Activated B cell treated with CpG ODN at 0.5 μM for 24 hours (primary cell): Measurements from ENCODE around the gene CTBS. TPM values are rescaled to one million over a fixed set of nuclear protein-coding genes. Genes with fewer than 3 reads are reported as not detected.

Source experiments
- ATAC-seq: fragments of 200-7000 bp; cut with Tn5 transposase; one replicate; pipeline ENCODE4 v1.10.0; 2021; ENCODE audit warnings: low read depth, mild to moderate bottlenecking, moderate library complexity
- CTCF ChIA-PET: fragments of 350-600 bp; sonication (Branson Sonifier 250); formaldehyde crosslinking; loops from one replicate; lab custom pipeline; 2021; ENCODE audit warnings: antibody characterized with exemption; lab: Charles Lee
- POLR2A ChIA-PET: fragments of 350-600 bp; sonication (Branson Sonifier 250); formaldehyde crosslinking; loops from one replicate; lab custom pipeline; 2021; ENCODE audit warnings: antibody characterized with exemption; lab: Charles Lee
- DNase-seq: peaks from one replicate; pipeline ENCODE4 v3.0.0; 2022
- H3K27ac Mint-ChIP-seq: one replicate; pipeline ENCODE4 v1.8.0; 2020; ENCODE audit warnings: mixed read lengths
- H3K27me3 Mint-ChIP-seq: one replicate; pipeline ENCODE4 v1.8.0; 2021; ENCODE audit warnings: mixed read lengths
- H3K36me3 Mint-ChIP-seq: one replicate; pipeline ENCODE4 v1.8.0; 2021; ENCODE audit warnings: low read depth, mixed read lengths
- H3K4me1 Mint-ChIP-seq: one replicate; pipeline ENCODE4 v1.8.0; 2021; ENCODE audit warnings: mixed read lengths
- H3K4me3 Mint-ChIP-seq: one replicate; pipeline ENCODE4 v1.8.0; 2020; ENCODE audit warnings: mild to moderate bottlenecking, mixed read lengths
- H3K9me3 Mint-ChIP-seq: one replicate; pipeline ENCODE4 v1.8.0; 2020; ENCODE audit warnings: mixed read lengths
- intact Hi-C: fragments of 100-400 bp; cut with micrococcal nuclease; formaldehyde crosslinking; loops from one replicate; pipeline ENCODE4 v1.15.1; 2024
- total RNA-seq: library from RNA; stranded (reverse); gene quantifications from 2 replicates; pipeline ENCODE4 v1.2.3, GENCODE V29; 2022
- TF ChIP-seq, protein P1 (sequence below): fragments of 200-600 bp; IDR thresholded peaks from one replicate; pipeline ENCODE4 v1.8.0; 2022; ENCODE audit warnings: antibody characterized with exemption, mild to moderate bottlenecking

The CTBS gene
- total RNA-seq, 1 donor from 2014 or later, result 13.2 TPM

DNA sequence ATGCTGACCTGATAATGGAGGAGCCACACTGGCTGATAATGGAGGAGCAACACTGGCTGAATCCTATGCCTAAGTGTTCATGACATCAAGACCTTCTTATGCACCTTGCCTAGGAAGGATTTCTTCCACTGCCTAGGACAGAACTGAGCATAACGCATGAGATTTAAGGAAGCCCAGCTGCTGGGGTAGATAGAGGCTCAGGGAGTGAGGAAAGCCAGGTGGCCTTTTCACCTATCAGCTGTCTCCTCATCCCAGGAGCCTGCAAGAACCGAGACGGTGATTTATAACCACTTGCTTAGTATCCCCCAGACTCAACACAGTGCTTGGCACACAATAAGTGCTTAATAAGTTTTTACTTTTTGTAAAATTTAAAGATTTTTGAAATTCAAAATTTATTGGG is 7.4 kb upstream of the CTBS start:
- TF ChIP-seq, protein P1, sequence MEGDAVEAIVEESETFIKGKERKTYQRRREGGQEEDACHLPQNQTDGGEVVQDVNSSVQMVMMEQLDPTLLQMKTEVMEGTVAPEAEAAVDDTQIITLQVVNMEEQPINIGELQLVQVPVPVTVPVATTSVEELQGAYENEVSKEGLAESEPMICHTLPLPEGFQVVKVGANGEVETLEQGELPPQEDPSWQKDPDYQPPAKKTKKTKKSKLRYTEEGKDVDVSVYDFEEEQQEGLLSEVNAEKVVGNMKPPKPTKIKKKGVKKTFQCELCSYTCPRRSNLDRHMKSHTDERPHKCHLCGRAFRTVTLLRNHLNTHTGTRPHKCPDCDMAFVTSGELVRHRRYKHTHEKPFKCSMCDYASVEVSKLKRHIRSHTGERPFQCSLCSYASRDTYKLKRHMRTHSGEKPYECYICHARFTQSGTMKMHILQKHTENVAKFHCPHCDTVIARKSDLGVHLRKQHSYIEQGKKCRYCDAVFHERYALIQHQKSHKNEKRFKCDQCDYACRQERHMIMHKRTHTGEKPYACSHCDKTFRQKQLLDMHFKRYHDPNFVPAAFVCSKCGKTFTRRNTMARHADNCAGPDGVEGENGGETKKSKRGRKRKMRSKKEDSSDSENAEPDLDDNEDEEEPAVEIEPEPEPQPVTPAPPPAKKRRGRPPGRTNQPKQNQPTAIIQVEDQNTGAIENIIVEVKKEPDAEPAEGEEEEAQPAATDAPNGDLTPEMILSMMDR, result no peak
- H3K27ac Mint-ChIP-seq, result no peak overlapping the region
- H3K9me3 Mint-ChIP-seq, result peaks cover 8% of the 10 kb centered on the region
- no peaks in the 10 kb centered on the region for H3K27me3 Mint-ChIP-seq
- ChIA-PET POLR2A (interaction anchor here (5.4 kb wide), 1 partner anchor 8 kb away, joined by 49 read pairs; the partner anchor contains the start of gene CTBS), CTCF (no interaction called here)
- H3K36me3 Mint-ChIP-seq, result no peaks in the 10 kb centered on the region
- no peak for DNase-seq
- H3K4me3 Mint-ChIP-seq, result no peak overlapping the region
- no peak for ATAC-seq
- intact Hi-C loops, result loop anchor here (2.0 kb wide), 1 partner anchor 39 kb away; no protein-coding TSS in a partner anchor
- H3K4me1 Mint-ChIP-seq, result peaks cover 24% of the 10 kb centered on the region

DNA sequence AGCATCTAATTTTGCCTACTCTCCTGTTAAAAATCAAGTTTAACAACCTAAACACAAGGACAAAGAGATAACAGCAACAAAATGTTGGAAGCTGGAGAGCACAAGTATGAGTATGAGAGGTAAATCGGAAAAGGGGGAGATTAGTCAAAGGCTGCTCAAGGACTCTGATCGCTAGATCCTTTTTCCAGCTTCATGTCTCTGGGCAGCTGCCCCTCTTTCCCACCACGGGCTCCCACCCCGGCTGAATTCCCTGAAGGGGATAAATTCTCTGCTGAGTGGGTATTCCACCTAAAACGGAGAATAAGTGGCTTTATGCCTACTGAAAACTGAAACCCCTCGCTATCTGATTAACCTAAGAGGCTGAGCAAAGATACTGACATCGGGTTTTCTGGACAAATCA is 696 bp upstream of the CTBS start:
- H3K27me3 Mint-ChIP-seq, result no peaks in the 10 kb centered on the region
- H3K4me3 Mint-ChIP-seq, result peak overlapping the region; percentile 96
- ChIA-PET CTCF (interaction anchor here (3.0 kb wide), 1 partner anchor 45 kb away, joined by 16 read pairs; no protein-coding TSS in a partner anchor), POLR2A (interaction anchor here (1.1 to 3.8 kb wide), 9 partner anchors 9 to 431 kb away, joined by 5 to 113 read pairs (median 24); partner anchors contain the start of genes GNG5, PRKACB, RPF1 and SPATA1)
- TF ChIP-seq, protein P1, result no peak
- intact Hi-C loops, result loop anchor here (1.0 to 10.0 kb wide), 13 partner anchors 8 to 1130 kb away; partner anchors contain the start of genes BCL10, GNG5, PRKACB and RPF1
- no peaks in the 10 kb centered on the region for H3K9me3 Mint-ChIP-seq
- ATAC-seq, result no peak
- DNase-seq, result no peak
- H3K4me1 Mint-ChIP-seq, result peaks cover 40% of the 10 kb centered on the region
- H3K27ac Mint-ChIP-seq, result peak overlapping the region; percentile 99
- peaks cover 21% of the 10 kb centered on the region for H3K36me3 Mint-ChIP-seq

DNA sequence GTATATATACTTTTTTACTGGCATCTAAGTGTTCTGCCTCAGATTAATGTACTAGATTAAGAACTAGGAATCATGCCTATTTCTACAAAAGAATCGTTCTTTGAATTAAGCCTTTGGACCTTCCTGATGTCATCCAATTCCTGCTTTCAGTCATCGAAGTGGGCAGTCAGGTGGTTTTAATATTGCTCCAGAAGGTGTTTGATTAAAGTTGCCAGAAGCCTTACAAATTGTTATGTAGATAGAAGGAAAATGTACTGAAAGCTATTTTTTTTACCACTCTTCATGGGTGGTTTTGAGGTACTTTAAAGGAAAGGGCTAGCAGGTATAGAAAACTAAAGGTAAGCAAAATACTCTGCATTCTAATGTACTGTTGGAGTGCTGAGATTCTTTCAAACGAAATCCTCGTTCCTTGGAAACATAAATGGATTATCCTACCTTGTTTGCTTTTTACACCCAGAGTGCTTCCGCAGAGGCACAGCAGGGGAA is 716 bp downstream of the CTBS start:
- CTCF ChIA-PET, result interaction anchor here (0.7 to 3.0 kb wide), 9 partner anchors 13 to 432 kb away, joined by 3 to 16 read pairs (median 4); partner anchors contain the start of genes GNG5, PRKACB and SPATA1
- intact Hi-C loops, result loop anchor here (5.0 to 10.0 kb wide), 3 partner anchors 271 to 1131 kb away; partner anchors contain the start of genes BCL10, SAMD13 and ZNHIT6
- Mint-ChIP-seq H3K27ac (peak overlapping the region; percentile 99), H3K36me3 (peaks cover 33% of the 10 kb centered on the region), H3K4me1 (peaks cover 40% of the 10 kb centered on the region), H3K9me3 (no peaks in the 10 kb centered on the region), H3K4me3 (peak overlapping the region; percentile 96), H3K27me3 (no peaks in the 10 kb centered on the region)
- TF ChIP-seq, protein P1, result no peak
- DNase-seq (no peak), ATAC-seq (no peak)
- POLR2A ChIA-PET, result interaction anchor here (0.7 to 3.8 kb wide), 22 partner anchors 10 to 703 kb away, joined by 3 to 113 read pairs (median 6); partner anchors contain the start of genes BCL10, GNG5, PRKACB and RPF1

DNA sequence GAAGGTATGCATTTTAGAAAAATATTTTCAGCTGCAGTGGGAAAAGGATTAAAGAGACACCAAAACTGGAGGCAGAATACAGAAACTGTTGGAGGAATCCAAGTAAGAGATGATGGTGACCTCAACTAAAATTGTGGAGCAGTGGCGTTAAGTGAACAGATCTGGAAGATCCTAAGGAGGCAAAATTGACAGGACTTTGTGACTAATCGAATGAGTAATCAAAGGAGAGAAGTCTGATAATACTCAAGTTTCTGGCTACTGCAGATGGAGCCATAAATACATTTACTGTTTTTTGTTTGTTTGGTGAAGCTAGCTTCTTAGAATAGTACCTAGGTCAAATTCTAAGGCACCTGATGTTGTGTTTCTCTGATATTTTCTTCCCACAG is 3.1 kb downstream of the CTBS start:
- Mint-ChIP-seq H3K4me3 (peak overlapping the region; percentile 37), H3K27ac (no peak overlapping the region), H3K36me3 (peaks cover 49% of the 10 kb centered on the region), H3K9me3 (no peaks in the 10 kb centered on the region), H3K4me1 (peaks cover 46% of the 10 kb centered on the region), H3K27me3 (no peaks in the 10 kb centered on the region)
- TF ChIP-seq, protein P1, result no peak
- ATAC-seq (no peak), DNase-seq (no peak)
- ChIA-PET POLR2A (no interaction called here), CTCF (no interaction called here)
- intact Hi-C loops, result loop anchor here (5.0 to 10.0 kb wide), 3 partner anchors 269 to 1134 kb away; partner anchors contain the start of genes BCL10, SAMD13 and ZNHIT6

DNA sequence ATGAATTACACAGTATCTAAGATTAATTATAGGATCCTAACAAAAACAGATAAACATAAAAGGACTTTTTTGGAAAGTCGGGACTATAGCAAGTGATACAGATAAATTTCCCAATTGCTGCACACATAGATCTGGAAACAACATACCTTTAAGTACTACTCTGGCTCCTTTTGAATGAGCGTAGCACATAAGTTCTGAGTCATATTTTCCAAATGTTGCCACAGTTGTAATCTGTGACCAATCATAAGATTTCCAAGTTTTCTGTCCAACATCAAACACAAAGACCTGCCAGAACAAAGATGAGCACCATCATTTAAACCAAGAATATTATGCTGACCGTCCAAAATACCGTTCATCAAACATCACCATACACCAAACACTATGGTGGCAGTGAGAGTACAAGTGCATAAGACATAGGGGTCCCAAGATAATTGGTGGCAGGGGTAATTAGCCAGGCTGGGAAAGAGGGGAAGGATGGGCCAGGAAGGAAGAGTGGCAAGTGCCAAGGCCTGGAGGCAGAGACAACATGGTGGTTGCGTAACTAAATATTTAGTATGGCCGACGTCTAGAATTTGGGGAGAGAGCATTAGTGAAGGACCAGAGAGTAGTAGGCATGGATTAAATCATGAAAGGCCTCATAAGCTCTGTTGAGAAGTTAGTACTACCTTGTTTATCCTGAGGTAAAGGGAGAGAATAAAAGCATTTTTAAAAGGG is 3.6 kb downstream of the CTBS start:
- peaks cover 52% of the 10 kb centered on the region for H3K36me3 Mint-ChIP-seq
- peaks cover 46% of the 10 kb centered on the region for H3K4me1 Mint-ChIP-seq
- POLR2A ChIA-PET, result no interaction called here
- H3K27ac Mint-ChIP-seq, result no peak overlapping the region
- TF ChIP-seq, protein P1, result no peak
- DNase-seq (no peak), ATAC-seq (no peak)
- H3K4me3 Mint-ChIP-seq, result no peak overlapping the region
- CTCF ChIA-PET, result no interaction called here
- H3K27me3 Mint-ChIP-seq, result no peaks in the 10 kb centered on the region
- intact Hi-C loops, result loop anchor here (5.0 to 10.0 kb wide), 3 partner anchors 268 to 1134 kb away; partner anchors contain the start of genes BCL10, SAMD13 and ZNHIT6
- no peaks in the 10 kb centered on the region for H3K9me3 Mint-ChIP-seq
